Neural progenitor cell (in vitro differentiated cells): ENCODE measurements around the gene WDR45B.

Experiments used
- EZH2 ChIP-seq: fragments of 200-600 bp; sonication (generic); IDR thresholded peaks from 2 replicates; pipeline ENCODE4 v1.6.1; 2017; ENCODE audit warnings: antibody characterized with exemption, mild to moderate bottlenecking, moderate library complexity
- EZH2phosphoT487 ChIP-seq: fragments of 200-600 bp; sonication (generic); IDR thresholded peaks from 2 replicates; pipeline ENCODE4 v1.6.1; 2017; ENCODE audit warnings: antibody characterized with exemption
- TF ChIP-seq, protein P1 (sequence below): fragments of 200-600 bp; sonication (generic); IDR thresholded peaks from 2 replicates; pipeline ENCODE4 v1.5.1; 2017; ENCODE audit warnings: antibody characterized with exemption, mild to moderate bottlenecking

DNA sequence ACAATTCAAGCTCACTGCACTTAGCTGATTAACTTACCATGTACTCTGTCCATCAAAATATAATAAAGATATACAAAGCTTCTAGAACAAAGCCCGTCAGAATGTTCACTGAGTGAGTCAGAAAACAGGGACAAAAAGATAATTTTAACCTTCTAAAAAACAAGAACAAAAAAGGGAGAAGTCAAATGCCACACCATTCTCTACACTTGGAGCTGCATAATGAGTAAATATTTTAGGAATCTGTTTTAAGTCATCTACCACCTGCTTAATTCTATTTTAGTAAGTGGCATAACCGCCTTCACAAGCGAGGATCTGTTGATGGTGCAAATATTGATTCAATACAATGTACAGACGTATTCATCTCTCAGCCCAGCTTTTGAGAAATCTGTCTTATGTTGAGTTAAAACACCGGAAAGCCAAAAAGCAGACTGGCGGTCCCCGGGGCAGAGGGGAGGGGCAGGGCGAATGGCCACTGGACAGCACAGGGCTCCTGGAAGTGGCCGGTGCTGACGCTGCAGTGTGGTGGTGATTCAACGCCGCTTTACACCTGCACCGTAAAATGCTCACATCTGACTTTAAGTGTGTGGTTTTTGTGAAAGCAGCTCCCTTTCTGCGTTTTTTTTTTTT lies 30.1 kb upstream of the WDR45B start:
- TF ChIP-seq EZH2, result no peak
- TF ChIP-seq, protein P1, sequence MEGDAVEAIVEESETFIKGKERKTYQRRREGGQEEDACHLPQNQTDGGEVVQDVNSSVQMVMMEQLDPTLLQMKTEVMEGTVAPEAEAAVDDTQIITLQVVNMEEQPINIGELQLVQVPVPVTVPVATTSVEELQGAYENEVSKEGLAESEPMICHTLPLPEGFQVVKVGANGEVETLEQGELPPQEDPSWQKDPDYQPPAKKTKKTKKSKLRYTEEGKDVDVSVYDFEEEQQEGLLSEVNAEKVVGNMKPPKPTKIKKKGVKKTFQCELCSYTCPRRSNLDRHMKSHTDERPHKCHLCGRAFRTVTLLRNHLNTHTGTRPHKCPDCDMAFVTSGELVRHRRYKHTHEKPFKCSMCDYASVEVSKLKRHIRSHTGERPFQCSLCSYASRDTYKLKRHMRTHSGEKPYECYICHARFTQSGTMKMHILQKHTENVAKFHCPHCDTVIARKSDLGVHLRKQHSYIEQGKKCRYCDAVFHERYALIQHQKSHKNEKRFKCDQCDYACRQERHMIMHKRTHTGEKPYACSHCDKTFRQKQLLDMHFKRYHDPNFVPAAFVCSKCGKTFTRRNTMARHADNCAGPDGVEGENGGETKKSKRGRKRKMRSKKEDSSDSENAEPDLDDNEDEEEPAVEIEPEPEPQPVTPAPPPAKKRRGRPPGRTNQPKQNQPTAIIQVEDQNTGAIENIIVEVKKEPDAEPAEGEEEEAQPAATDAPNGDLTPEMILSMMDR, result no peak
- no peak for TF ChIP-seq EZH2phosphoT487
